HT1080 (cell line): ENCODE measurements around the gene ZNF813. TPM values are rescaled to one million over a fixed set of nuclear protein-coding genes. Genes with fewer than 3 reads are reported as not detected.

Source experiments
- DNase-seq: peaks from one replicate; pipeline ENCODE4 v3.0.0-alpha.2; 2015; ENCODE audit warnings: low read depth
- total RNA-seq: library from RNA; depleted of rRNA; stranded (reverse); fragments of >200 nt; shearing (Covaris generic); gene quantifications from 2 replicates; pipeline ENCODE4 v1.2.3, GENCODE V29; 2014; rRNA removed

Gene ZNF813
- total RNA-seq, 1 experiment from 2014 or later = 0.98 TPM

DNA sequence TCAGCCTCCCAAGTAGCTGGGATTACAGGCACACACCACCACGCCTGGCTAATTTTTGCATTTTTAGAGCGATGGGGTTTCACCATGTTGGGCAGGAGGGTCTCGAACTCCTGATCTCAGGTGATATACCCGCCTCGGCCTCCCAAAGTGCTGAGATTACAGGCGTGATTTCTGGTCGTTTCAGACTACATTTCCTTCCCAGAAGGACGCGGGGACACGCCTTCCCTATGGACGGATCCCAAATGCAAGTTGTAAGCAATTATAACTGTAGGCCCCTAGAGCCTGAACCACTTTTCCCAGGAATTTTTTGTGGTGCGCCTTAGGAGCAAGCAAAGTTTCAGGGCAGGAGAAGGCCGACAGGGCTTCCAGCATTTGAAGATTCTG, 52.6 kb downstream of the ZNF813 start:
- no peak for DNase-seq

DNA sequence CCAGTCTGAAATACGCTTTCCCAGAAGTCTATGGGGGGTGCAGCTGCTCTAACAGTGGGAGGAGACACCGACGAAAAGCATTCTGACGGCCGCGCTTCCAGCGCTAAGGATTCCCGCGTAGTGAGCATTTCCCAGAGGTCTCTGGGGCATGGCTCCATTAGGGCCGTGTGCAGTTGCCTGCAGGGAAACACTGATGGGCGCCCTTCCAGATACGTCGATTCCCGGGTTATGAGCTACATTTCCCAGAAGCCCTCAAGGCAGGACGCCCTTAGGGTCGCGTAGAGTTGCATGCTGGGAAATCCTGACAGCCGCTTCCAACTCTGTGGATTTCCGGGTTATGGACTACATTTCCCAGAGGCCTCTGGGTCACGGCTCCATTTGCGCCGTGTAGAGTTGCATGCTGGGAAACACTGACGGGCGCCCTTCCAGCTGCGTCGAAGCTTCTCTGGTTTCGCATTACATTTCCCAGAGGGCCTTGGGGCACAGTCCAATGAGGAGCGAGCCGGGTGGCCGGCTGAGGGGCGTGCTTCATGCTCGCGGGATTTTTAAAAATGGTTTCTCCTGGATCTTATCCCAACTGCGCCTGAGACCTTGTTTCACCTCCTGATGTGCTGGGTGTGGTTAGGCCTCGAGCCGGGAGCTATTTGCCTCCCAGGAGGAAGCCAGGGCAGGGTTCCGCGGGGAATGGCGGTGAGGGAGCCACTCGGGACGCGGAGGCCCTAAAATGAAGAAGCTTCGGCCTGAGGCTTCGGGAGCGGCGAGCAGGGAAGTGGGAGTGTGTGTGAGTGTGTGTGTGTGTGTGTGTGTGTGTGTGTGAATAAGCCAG, 53.2 kb downstream of the ZNF813 start:
- DNase-seq = peak; percentile 98

DNA sequence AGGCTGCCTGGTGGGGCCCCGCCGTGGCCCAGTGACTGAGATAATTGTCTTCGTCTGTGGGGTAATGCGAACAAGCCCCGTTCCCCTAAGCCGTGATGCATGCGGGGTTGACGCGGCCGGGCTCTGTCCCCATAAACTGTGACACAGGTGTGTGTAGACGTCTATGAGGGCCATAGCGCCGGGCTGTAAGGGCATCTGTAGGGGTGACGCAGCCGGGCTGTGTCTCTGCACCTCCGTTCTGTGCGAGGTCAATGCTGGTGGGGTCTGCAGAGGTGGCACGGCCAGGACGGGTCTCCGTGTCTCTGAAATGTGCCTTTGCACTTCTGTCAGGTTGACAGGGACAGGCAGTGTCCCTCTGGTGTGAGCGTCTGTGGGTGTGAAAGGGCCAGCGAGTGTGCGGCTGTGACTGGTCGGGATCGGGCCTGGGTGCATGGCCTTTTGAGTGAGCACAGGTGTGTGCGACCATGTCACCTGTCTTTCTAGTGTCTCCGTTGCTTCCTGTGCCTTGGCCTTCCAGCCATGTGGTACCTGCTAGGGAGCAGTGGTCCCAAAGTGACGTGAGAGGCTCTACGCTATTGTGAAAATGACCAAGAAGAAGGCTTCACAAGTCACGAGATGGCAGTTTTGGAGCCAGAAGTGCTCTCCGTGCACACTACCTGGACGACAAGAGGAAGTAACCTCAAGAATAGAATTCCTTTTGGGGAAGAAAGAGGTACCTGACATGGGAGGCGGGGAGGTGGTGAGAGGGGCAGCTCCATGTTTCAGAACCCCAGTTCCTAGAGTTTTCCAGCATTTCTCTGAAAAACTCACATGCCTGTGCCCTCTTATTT, 54.1 kb downstream of the ZNF813 start:
- no peak for DNase-seq

DNA sequence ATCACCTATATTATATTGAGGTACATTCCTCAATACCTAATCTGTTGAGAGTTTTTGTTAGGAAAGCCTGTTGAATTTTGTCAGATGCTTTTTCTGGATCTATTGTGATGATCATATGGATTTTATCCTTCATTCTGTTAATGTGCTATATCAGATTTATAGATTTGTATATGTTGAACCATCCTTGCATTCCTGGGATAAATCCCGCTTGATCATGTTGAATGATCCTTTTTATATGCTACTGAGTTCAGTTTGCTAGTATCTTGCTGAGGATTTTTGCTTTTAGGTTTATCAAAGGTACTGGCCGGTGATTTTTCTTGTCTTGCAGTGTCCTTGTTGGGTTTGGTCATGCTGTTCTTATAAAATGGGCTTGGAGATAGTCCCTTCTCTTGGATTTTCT, 58.4 kb downstream of the ZNF813 start:
- no peak for DNase-seq

DNA sequence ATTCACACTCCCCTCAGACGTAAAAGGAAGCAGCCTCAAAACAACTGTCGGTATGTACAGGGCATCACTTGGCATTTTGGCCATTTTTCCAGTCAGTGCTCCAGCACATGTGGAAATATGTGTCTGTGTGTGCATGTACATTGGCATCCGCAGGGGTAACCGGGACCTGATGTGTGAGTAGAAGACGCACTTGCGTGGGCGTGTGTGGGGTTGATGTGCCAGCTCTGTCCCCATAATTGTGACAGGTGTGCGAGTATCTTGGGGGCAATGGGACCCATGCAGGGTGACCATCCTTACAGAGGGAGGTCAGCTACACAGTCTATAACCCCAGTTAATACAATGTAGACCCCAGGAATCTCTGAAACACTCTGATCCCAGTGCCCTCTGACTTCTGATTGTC, 63.1 kb downstream of the ZNF813 start:
- DNase-seq = no peak

DNA sequence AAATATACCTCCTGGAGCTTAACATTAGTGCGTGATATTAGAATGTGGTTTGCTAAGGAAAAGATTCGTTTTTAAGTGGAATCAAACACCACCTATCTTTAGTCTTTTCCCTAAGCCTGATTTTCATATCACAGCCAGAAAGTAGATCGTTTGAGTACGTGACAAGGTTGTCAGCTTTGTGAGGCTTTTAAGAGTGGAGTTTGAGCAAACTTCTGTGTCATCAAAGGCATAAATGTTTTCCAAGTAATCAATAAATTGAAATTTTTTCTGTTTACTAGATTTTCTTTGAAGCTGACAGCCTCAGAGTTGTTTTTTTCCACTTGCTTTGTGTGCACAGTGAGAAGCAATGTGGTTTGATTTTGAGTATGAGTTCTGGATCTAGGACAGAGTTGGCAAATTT, 63.9 kb downstream of the ZNF813 start:
- DNase-seq = no peak

DNA sequence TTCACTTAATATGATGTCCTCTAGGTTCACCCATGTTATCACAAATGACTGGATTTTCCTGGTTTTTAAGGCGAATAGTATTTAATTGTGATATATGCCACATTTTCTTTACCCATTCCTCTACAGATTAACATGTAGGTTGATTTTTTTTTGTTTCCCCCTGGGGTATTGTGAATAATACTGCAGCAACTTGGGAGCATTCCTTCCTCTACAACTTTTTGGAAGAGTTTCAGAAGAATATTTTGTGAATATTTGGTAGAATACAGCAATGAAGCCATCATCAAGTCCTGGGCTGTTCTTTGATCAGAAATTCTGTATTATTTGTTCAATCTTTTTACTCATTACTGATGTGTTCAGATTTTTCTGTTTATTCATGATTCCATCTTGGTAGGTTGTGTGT, 64.8 kb downstream of the ZNF813 start:
- DNase-seq = no peak

DNA sequence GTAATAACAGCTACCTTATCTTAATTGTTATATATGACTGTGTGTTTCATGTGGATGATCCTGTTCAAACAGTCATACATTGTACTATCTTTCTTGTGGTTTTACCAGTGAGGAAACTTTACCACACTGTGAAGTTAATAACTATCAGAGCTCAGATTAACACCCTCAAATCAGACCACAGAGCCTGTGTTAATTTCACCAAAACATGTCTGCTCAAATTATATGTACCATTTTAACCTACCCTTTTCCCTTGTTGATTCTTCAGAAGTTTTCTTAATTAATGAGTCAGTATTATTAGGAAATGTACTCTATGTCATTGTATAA, 68.7 kb downstream of the ZNF813 start:
- no peak for DNase-seq

DNA sequence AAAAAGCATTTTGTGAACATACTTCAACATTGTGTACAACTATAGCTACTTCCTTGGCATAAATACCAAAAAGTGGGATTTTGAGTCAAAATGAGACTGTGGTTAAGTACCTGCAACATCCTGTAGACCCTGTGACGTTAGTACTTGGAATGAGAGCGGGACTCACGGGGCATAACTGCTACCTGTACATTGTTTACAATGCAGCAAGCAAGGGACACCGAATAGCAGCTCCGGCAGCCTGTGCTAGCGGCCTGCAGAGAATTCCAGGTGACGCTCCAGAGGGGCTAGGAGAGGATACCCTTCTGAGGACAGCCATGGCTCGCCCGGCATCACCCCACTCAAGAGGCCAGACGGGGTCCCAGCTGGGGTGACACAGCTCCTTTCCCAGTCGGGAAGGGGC, 69.6 kb downstream of the ZNF813 start:
- DNase-seq = no peak

DNA sequence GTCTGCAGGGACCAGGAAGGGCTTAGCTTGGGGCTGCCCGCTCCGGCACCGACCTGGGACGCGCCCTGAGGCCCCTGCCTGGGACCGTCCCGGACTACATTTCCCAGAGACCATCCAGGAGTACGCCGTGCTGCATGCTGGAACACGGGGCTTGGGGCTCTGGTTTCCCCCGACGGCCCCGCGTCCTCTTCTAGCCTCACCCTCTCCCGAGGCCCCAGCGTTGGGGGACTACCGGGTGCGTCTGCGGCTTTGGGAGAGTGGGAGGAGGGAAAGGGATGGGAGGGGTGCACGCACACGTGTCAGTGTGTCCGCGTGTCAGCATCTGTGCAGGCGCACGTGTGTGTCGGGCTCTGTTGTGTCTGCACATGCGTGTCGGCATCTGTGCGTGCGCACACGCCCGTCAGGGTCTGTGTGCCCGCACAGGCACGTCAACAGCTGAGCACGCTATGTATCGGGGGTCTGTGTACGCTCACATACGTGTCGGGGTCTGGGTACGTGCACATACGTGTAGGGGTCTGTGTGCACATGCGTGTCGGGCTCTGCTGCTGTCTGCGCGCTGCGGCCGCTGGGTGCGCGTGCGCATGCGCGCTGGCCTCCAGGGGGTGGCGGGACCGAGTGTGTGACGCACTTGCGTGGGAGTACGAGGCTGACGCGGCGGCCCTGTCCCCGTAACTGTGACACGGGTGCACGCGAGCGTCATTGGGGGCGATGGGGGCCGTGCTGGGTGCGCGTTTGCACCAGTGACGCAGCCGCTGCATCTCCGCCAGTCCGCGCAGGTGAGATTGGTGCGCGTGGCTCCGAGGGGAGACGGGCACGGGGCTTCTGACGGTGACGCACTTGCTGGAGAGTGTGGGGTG, 70.2 kb downstream of the ZNF813 start, which contains the start of gene ZNF331:
Gene ZNF331, plus strand, starts transcription at position 625 of the 857 bp plus-strand sequence. CDS start 31,232 bp downstream, outside the sequence.
- DNase-seq = peak; percentile 59

DNA sequence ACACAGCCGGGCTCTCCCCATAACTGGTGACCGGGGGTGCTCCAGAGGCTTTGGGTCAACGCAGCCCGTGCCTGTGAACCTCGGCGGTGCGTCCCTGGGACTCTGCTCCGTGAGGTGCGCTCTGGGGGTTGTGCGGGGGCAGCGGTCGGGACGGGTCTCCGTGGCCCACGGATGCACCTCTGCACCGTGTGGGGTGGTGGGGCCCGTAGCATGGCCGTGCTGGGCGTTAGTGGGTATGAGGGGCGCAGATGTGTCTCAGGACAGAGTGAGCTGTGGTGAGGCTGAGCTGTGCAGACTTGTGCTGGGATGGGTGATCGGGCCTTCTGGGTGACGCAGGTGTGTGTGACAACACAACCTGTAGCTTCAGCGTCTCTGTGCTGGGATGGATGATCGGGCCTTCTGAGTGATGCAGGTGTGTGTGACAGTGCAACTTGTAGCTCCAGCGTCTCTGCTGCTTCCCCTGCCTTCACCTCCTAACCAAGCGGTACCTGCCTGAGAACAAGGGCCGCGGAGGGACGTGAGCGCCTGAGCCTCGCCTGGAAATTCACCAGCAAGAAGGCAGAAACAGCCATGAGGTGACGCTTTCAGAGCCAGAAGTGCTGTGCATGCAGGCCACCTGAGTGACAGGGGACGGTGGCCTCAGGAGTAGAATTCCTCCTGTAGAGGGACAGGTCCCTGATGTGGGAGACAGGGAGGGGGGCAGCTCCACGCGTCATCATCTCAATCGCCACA, 71.0 kb downstream of the ZNF813 start:
- DNase-seq = no peak

DNA sequence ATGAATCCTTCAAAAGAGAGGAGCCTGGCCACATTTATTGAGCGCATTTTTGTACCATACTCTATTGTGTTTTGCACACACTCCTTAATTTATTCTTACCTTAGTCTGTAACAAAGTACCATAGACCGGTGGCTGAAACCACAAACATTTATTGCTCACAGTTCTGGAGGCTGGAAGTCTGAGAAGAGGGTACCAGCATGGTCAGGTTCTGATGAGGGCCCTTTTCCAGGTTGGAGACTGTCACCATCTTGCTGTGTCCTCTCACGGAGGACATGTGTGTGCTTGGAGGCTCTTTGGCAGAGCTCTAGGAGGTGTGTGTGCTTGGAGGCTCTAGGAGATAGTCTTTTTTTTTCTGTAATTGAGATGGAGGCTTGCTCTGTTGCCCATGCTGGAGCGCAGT, 72.6 kb downstream of the ZNF813 start:
- no peak for DNase-seq

DNA sequence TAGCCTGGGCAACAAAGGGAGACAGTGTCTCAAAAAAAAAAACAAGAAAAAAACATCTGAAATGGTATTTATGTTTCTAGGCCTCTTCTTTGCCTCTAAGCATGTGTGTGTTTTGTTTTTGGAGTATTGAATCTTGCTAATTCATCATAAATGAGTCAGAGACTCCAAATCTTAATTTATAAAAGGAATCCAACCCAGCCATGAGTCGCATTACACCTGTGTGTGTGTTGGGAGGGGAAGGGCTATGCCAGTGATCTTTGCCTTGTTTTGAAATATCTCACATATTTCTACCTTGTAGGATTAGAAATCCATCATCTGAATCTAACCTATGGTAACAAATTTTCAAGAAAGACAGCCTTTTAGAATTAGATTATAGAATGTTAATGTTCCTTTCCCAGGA, 74.4 kb downstream of the ZNF813 start:
- DNase-seq = no peak

DNA sequence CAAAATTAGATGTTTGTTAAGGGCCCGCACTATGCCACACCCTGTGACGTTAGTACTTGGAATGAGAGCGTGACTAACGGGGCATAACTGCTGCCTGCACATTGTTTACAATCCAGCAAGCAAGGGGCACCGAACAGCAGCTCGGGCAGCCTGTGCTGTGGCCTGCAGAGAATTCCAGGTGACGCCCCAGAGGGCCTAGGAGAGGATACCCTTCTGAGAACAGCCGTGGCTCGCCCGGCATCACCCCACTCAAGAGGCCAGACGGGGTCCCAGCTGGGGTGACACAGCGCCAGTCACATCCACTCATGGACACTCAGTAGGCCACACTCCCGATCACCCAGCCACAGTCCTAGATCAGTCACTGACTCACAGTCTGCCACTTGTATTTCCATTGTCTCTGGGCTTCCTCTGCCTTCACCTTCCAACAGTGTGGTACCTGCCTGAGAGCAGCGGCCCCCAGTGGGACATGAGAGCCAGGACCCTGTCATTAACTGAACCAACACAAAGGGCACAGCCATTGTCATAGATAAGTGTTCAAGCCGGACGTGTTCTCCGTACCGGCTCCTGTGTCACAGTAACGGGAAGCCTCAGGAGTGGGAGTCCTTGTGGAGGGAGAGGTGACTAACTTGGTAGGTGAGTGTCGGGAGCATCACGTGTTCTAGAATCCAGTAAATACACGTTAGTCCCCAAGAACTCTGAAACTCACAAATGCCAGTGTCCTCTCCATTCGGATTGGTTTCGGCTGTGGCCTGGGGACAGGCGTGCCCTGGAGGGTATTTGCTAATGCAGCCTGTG, 77.9 kb downstream of the ZNF813 start:
- DNase-seq = no peak

Other genes with a start within 250 kb of the ZNF813 start
- not detected in 2 replicates for gene ZNF677, start 212.9 kb upstream of the ZNF813 start, total RNA-seq
- not detected in 2 replicates for gene VN1R2, start 209.4 kb upstream of the ZNF813 start, total RNA-seq
- gene VN1R4, start 200.0 kb upstream of the ZNF813 start, total RNA-seq = not detected in 2 replicates
- gene ZNF845, start 134.0 kb upstream of the ZNF813 start, total RNA-seq = 4.1 and 4.9 TPM in 2 replicates
- 0.73 and 0.85 TPM in 2 replicates for gene ZNF525, start 102.0 kb upstream of the ZNF813 start, total RNA-seq
- gene ZNF765, start 72.6 kb upstream of the ZNF813 start, total RNA-seq = 5.8 and 8.0 TPM in 2 replicates
- 3.9 and 4.9 TPM in 2 replicates for gene ZNF761, start 35.7 kb upstream of the ZNF813 start, total RNA-seq
- 5.2 and 6.1 TPM in 2 replicates for gene ZNF331, start 70.4 kb downstream of the ZNF813 start, total RNA-seq
- gene DPRX, start 164.3 kb downstream of the ZNF813 start, total RNA-seq = not detected in 2 replicates